ENCODE results near the gene LMTK2.

LMTK2 gene

DNA sequence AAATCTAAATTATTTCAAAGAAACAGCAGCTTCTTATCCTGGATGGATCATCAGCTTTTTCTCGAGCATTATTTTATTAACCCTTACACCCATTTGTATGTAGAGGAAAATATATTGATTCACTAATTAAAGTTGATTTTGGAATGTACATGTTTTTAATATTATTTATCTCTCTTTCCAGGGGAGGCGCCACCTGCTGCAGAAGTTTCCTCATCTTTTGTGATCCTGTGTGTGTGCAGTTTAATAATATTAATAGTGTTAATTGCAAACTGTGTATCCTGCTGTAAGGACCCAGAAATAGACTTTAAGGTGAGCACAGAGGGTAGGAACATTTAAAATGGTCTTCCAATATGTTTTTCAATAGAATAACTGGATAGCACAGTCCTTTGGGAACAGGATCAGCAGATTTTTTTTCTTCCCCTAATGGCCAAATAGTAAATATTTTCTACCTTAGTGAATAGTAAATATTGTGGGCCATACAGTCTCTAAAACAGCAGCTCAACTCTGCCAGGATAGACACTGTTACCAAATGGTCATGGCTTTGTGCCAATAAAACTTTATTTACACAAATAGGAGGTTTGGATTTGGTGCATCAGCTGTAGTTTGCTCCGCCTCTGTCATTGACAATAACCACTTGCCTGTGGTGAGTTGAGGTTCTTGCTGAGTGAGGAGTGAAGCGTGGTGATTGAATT is 30.6 kb downstream of the LMTK2 start:
- Histone ChIP-seq H3K4me1 (ENCODE audit: control insufficient read depth in 1 of 2, insufficient read depth in 1 of 2, low read depth in 1 of 2, low read length in 1 of 2) (peaks cover 67 to 70% of the 10 kb centered on the region in 2 experiments), H3K27me3 (no peaks in the 10 kb centered on the region), H3K27ac (peak overlapping the region; percentile 78), H3K36me3 (peaks cover 26% of the 10 kb centered on the region), H3K4me3 (ENCODE audit: low read depth in 1 of 2, low read length in 1 of 2) (peak overlapping the region in 1 of 2 experiments; percentile 33), H3K9me3 (no peaks in the 10 kb centered on the region)
- TF ChIP-seq, protein P1, sequence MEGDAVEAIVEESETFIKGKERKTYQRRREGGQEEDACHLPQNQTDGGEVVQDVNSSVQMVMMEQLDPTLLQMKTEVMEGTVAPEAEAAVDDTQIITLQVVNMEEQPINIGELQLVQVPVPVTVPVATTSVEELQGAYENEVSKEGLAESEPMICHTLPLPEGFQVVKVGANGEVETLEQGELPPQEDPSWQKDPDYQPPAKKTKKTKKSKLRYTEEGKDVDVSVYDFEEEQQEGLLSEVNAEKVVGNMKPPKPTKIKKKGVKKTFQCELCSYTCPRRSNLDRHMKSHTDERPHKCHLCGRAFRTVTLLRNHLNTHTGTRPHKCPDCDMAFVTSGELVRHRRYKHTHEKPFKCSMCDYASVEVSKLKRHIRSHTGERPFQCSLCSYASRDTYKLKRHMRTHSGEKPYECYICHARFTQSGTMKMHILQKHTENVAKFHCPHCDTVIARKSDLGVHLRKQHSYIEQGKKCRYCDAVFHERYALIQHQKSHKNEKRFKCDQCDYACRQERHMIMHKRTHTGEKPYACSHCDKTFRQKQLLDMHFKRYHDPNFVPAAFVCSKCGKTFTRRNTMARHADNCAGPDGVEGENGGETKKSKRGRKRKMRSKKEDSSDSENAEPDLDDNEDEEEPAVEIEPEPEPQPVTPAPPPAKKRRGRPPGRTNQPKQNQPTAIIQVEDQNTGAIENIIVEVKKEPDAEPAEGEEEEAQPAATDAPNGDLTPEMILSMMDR (IDR thresholded peaks at IDR 0.05) = peak; percentile 30

DNA sequence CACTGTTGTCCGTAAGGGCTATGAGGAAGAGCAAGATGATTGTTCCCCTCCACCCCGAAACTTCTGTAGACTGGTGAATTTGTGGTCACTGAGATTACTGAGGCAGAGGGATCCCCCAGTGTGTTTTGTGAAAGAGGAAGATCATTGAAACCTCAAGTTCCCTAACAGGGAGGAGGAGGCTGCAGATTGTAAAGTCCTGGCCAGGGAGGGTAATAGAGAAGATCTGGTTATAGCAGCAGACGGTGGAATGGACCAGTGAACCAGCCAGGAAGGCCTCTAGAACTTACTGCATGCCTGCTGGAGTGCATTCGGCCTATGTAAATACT is 31.1 kb downstream of the LMTK2 start:
- peak overlapping the region in 1 of 2 experiments; percentile 33 for H3K4me3 ChIP-seq (ENCODE audit: low read depth in 1 of 2, low read length in 1 of 2)
- H3K4me1 ChIP-seq (ENCODE audit: control insufficient read depth in 1 of 2, insufficient read depth in 1 of 2, low read depth in 1 of 2, low read length in 1 of 2) = peaks cover 62 to 65% of the 10 kb centered on the region in 2 experiments
- no peaks in the 10 kb centered on the region for H3K9me3 ChIP-seq
- TF ChIP-seq, protein P1 (IDR thresholded peaks at IDR 0.05) = no peak
- no peaks in the 10 kb centered on the region for H3K27me3 ChIP-seq
- peak overlapping the region; percentile 78 for H3K27ac ChIP-seq
- H3K36me3 ChIP-seq = peaks cover 31% of the 10 kb centered on the region

DNA sequence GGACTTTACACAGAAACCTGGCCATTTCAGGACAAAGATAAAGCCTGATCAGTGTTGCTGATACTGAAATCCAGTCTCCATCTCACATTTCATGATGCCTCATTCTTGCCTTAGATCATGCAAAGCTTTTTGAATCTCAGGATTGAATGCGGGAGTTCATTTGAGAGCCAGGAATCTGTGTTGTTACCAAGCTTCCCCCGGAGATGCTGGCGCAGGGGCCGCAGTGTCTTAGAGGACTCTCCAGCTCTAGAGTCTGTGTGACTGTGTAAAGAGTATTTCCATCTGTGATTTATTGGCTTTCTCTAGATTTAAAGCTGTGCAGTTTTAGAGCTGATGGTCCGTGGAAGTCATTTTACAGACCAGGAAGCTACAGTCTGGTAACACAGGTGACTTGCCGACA is 32.0 kb downstream of the LMTK2 start:
- H3K4me3 ChIP-seq (ENCODE audit: low read depth in 1 of 2, low read length in 1 of 2) = no peak overlapping the region
- TF ChIP-seq, protein P1 (IDR thresholded peaks at IDR 0.05) = no peak
- no peaks in the 10 kb centered on the region for H3K9me3 ChIP-seq
- peak overlapping the region; percentile 78 for H3K27ac ChIP-seq
- peaks cover 53 to 56% of the 10 kb centered on the region in 2 experiments for H3K4me1 ChIP-seq (ENCODE audit: control insufficient read depth in 1 of 2, insufficient read depth in 1 of 2, low read depth in 1 of 2, low read length in 1 of 2)
- peaks cover 40% of the 10 kb centered on the region for H3K36me3 ChIP-seq
- no peaks in the 10 kb centered on the region for H3K27me3 ChIP-seq

DNA sequence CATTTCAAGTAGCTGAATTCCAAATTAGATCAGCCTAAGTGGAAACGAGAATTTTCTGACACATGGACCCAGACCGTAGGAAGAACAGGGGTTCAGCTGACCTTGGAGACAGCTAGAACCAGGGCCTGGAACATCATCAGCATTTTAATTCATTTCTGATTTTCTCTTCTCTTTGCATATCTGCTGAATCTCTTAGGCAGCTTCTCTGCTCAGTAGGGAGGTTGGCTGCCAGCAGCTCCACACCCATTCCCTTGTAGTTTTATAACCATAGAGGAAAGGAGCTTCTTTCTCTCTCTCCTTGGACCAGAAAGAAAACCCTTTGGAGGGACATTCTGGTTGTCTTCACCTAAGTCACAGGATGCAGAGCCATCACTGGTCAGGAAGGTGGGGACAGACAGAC is 36.0 kb downstream of the LMTK2 start:
- Histone ChIP-seq H3K4me3 (ENCODE audit: low read depth in 1 of 2, low read length in 1 of 2) (no peak overlapping the region), H3K4me1 (ENCODE audit: control insufficient read depth in 1 of 2, insufficient read depth in 1 of 2, low read depth in 1 of 2, low read length in 1 of 2) (peaks cover 13 to 16% of the 10 kb centered on the region in 2 experiments), H3K36me3 (peaks cover 46% of the 10 kb centered on the region), H3K9me3 (no peaks in the 10 kb centered on the region), H3K27me3 (no peaks in the 10 kb centered on the region), H3K27ac (no peak overlapping the region)
- TF ChIP-seq, protein P1 (IDR thresholded peaks at IDR 0.05) = no peak

DNA sequence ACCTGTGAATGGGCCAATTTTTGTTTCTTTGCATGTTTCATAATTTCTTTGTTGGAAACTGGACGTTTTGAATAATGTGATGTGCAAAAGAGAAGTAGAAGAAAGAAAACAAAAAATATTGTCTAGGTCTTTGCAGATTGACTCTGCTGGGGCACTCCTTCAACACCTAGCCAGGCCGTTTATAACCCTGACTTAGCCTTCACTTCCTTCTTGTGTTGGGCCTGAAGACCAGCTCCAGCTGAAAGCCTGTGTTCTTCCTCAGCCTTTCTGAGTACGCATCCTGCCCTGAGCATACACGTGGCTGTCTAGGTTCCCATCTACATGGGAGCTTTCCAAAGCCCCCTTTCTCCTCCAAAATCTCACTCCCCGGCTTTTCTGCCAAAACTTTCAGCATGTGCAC is 41.9 kb downstream of the LMTK2 start:
- Histone ChIP-seq H3K4me3 (ENCODE audit: low read depth in 1 of 2, low read length in 1 of 2) (no peak overlapping the region), H3K36me3 (peaks cover 46% of the 10 kb centered on the region), H3K4me1 (ENCODE audit: control insufficient read depth in 1 of 2, insufficient read depth in 1 of 2, low read depth in 1 of 2, low read length in 1 of 2) (no peaks in the 10 kb centered on the region), H3K27me3 (no peaks in the 10 kb centered on the region), H3K9me3 (no peaks in the 10 kb centered on the region), H3K27ac (peak overlapping the region; percentile 9)
- TF ChIP-seq, protein P1 (IDR thresholded peaks at IDR 0.05) = no peak
